B cell (primary cell): ENCODE data around the gene MEGF8. TPM values are rescaled to one million over a fixed set of nuclear protein-coding genes. Genes with fewer than 3 reads are reported as not detected.

Source experiments
- ATAC-seq: fragments of 200-7000 bp; cut with Tn5 transposase; one replicate; pipeline ENCODE4 v1.10.0; 2021; ENCODE audit warnings: low read depth, mild to moderate bottlenecking, moderate number of reproducible peaks, moderate library complexity
- CTCF ChIA-PET: fragments of 350-600 bp; sonication (Branson Sonifier 250); formaldehyde crosslinking; loops from one replicate; lab custom pipeline; 2021; ENCODE audit warnings: antibody characterized with exemption, inconsistent platforms; lab: Charles Lee
- POLR2A ChIA-PET: fragments of 350-600 bp; sonication (Branson Sonifier 250); formaldehyde crosslinking; loops from one replicate; lab custom pipeline; 2021; ENCODE audit warnings: antibody characterized with exemption; lab: Charles Lee
- DNase-seq: peaks from one replicate; pipeline ENCODE4 v3.0.0; 2013
- H2AFZ ChIP-seq: 2 replicates; pipeline ENCODE4 v1.6.1; 2012; ENCODE audit warnings: mild to moderate bottlenecking, low read depth, low read length; ENCODE audit not compliant: insufficient read depth, poor library complexity, severe bottlenecking
- H3K27ac ChIP-seq, 2 donors: 1 replicate in 1 of 2; 2 replicates in 1 of 2; pipeline ENCODE4 v1.5.1; 2012 to 2013; ENCODE audit warnings: low read length in 2 of 2, mild to moderate bottlenecking in 2 of 2, moderate library complexity in 1 of 2
- H3K27me3 ChIP-seq, 4 experiments: fragments of 200-600 bp in 1 of 4; sonication (generic) in 1 of 4; replicated peaks in 1 of 4; 1 replicate in 2 of 4; 2 replicates in 2 of 4; pipeline versions ENCODE4 v1.6.1 to v1.7.0; 2013 to 2016; ENCODE audit warnings: low read length in 3 of 4, mild to moderate bottlenecking in 2 of 4, mixed read lengths in 1 of 4, moderate library complexity in 1 of 4; ENCODE audit not compliant: insufficient read depth in 4 of 4, control insufficient read depth in 3 of 4; ENCODE audit errors: control extremely low read depth in 1 of 4
- H3K36me3 ChIP-seq, 2 experiments: replicated peaks in 1 of 2; 1 replicate in 1 of 2; 2 replicates in 1 of 2; pipeline versions ENCODE4 v1.6.1 to v1.7.1; 2013; ENCODE audit warnings: low read length in 1 of 2; ENCODE audit not compliant: insufficient read depth in 2 of 2, control insufficient read depth in 1 of 2; ENCODE audit errors: control extremely low read depth in 1 of 2, extremely low read depth in 1 of 2
- H3K4me1 ChIP-seq, 2 donors: fragments of 200-600 bp in 1 of 2; sonication (generic) in 1 of 2; 1 replicate in 1 of 2; 2 replicates in 1 of 2; pipeline versions ENCODE4 v1.5.1 to v1.6.1; 2013 to 2017; ENCODE audit warnings: low read length in 2 of 2; ENCODE audit not compliant: control insufficient read depth in 2 of 2, insufficient read depth in 2 of 2
- H3K4me2 ChIP-seq: replicated peaks from 2 replicates; pipeline ENCODE3; 2012; ENCODE audit warnings: mild to moderate bottlenecking, low read depth, low read length; ENCODE audit not compliant: poor library complexity, severe bottlenecking
- H3K4me3 ChIP-seq, 5 experiments: fragments of 200-600 bp in 1 of 5; sonication (generic) in 1 of 5; 1 replicate in 3 of 5; 2 replicates in 2 of 5; pipeline versions ENCODE4 v1.5.1 to v1.7.0; 2011 to 2016; ENCODE audit warnings: low read length in 4 of 5, mild to moderate bottlenecking in 4 of 5, low read depth in 2 of 5, control low read depth in 1 of 5, moderate library complexity in 1 of 5; ENCODE audit not compliant: insufficient read depth in 1 of 5; ENCODE audit errors: control extremely low read depth in 1 of 5, extremely low read depth in 1 of 5
- H3K79me2 ChIP-seq: fragments of 200-600 bp; sonication (generic); one replicate; pipeline ENCODE4 v1.6.0; 2016; ENCODE audit warnings: low read length; ENCODE audit not compliant: control insufficient read depth, insufficient read depth
- H3K9ac ChIP-seq: fragments of 200-600 bp; sonication (generic); 2 replicates; pipeline ENCODE4 v1.6.1; 2017; ENCODE audit warnings: mild to moderate bottlenecking, low read length, moderate library complexity
- H3K9me3 ChIP-seq, 3 donors: one replicate each; pipeline versions ENCODE4 v1.6.1 to v1.7.1; 2013; ENCODE audit warnings: low read length in 2 of 3; ENCODE audit not compliant: control insufficient read depth in 2 of 3, insufficient read depth in 1 of 3; ENCODE audit errors: control extremely low read depth in 1 of 3
- H4K20me1 ChIP-seq: 2 replicates; pipeline ENCODE4 v1.6.0; 2012; ENCODE audit warnings: mild to moderate bottlenecking, low read length; ENCODE audit not compliant: insufficient read depth, control insufficient read depth, poor library complexity, severe bottlenecking
- H3K27ac Mint-ChIP-seq: one replicate; pipeline ENCODE4 v1.8.0; 2021; ENCODE audit warnings: mixed read lengths
- H3K27me3 Mint-ChIP-seq: one replicate; pipeline ENCODE4 v1.8.0; 2021; ENCODE audit warnings: mixed read lengths
- H3K4me1 Mint-ChIP-seq: one replicate; pipeline ENCODE4 v1.8.0; 2021; ENCODE audit warnings: mixed read lengths
- H3K4me3 Mint-ChIP-seq: one replicate; pipeline ENCODE4 v1.8.0; 2021; ENCODE audit warnings: mixed read lengths
- H3K9me3 Mint-ChIP-seq: one replicate; pipeline ENCODE4 v1.8.0; 2022; ENCODE audit warnings: mixed read lengths; ENCODE audit not compliant: insufficient read depth
- CTCF ChIP-seq: fragments of 200-600 bp; IDR thresholded peaks from one replicate; pipeline ENCODE4 v1.8.0; 2022; ENCODE audit warnings: antibody characterized with exemption, mild to moderate bottlenecking
- EZH2 ChIP-seq: IDR thresholded peaks from 2 replicates; pipeline ENCODE4 v1.6.1; 2012; ENCODE audit warnings: borderline replicate concordance, low read depth, mild to moderate bottlenecking, moderate library complexity, low read length; ENCODE audit not compliant: insufficient read depth, poor library complexity, severe bottlenecking
- WGBS: methylation state at CpG from one replicate; pipeline ENCODE4 v1.1.5; 2013; ENCODE audit warnings: missing lambda C conversion rate; ENCODE audit not compliant: insufficient coverage; 5-methylcytosine and 5-hydroxymethylcytosine counted together
- intact Hi-C: fragments of 100-400 bp; cut with micrococcal nuclease; formaldehyde crosslinking; loops from one replicate; pipeline ENCODE4 v1.10.0; 2022
- polyA plus RNA-seq: library from polyadenylated mRNA; depleted of rRNA; stranded (reverse); fragments of >200 nt; gene quantifications from 2 replicates; pipeline ENCODE4 v1.2.3, GENCODE V29; 2012
- total RNA-seq, 2 donors: library from RNA; stranded (reverse); fragments of 120-200 nt in 1 of 2; gene quantifications; 1 replicate in 1 of 2; 2 replicates in 1 of 2; pipeline versions ENCODE4 v1.2.3 to v1.2.4, GENCODE V29; 2013 to 2022

MEGF8 gene
- total and polyA plus RNA-seq, 2 donors (not counting 1 experiment from before 2014, with no cell fraction given): 8.2 to 26.5 TPM

- 96% methylated on average over 16 of the region's 18 CpGs for WGBS
- Histone ChIP-seq H2AFZ (no peak overlapping the region), H3K36me3 (peaks cover 0 to 20% of the 10 kb centered on the region in 2 experiments), H3K27me3 (no peaks in the 10 kb centered on the region), H3K4me2 (no peak overlapping the region), H3K4me3 (no peak overlapping the region), H3K27ac (no peak overlapping the region), H3K9me3 (no peaks in the 10 kb centered on the region), H3K9ac (no peak overlapping the region), H3K4me1 (no peaks in the 10 kb centered on the region), H4K20me1 (no peaks in the 10 kb centered on the region), H3K79me2 (no peaks in the 10 kb centered on the region)
- peaks cover under 1% of the 10 kb centered on the region for H3K4me1 Mint-ChIP-seq
- ATAC-seq (no peak), DNase-seq (no peak)
- no peaks in the 10 kb centered on the region for H3K27me3 Mint-ChIP-seq
- H3K27ac Mint-ChIP-seq: no peak overlapping the region
- TF ChIP-seq CTCF (no peak), EZH2 (no peak)
- H3K9me3 Mint-ChIP-seq: no peaks in the 10 kb centered on the region
- intact Hi-C loops: no loop called here
- POLR2A ChIA-PET: no interaction called here
- CTCF ChIA-PET: interaction anchor here (0.7 kb wide), 1 partner anchor 156 kb away, joined by 3 read pairs; no protein-coding TSS in a partner anchor
- H3K4me3 Mint-ChIP-seq: no peak overlapping the region
Measured at GRCh38 chr19:42344336-42344893, 19.0 kb downstream of the MEGF8 start.

GRCh38 chr19:42345191-42345812 is 19.9 kb downstream of the MEGF8 start:
- intact Hi-C loops: no loop called here
- no peak for DNase-seq
- Histone ChIP-seq H2AFZ (no peak overlapping the region), H3K4me3 (no peak overlapping the region), H3K79me2 (no peaks in the 10 kb centered on the region), H3K9ac (no peak overlapping the region), H4K20me1 (no peaks in the 10 kb centered on the region), H3K27me3 (no peaks in the 10 kb centered on the region), H3K4me1 (no peaks in the 10 kb centered on the region), H3K27ac (no peak overlapping the region), H3K4me2 (no peak overlapping the region), H3K36me3 (peaks cover 0 to 20% of the 10 kb centered on the region in 2 experiments), H3K9me3 (no peaks in the 10 kb centered on the region)
- 100% methylated on average over 1 of the region's 6 CpGs for whole genome bisulfite sequencing
- ATAC-seq: no peak
- no peaks in the 10 kb centered on the region for H3K9me3 Mint-ChIP-seq
- no peak overlapping the region for H3K27ac Mint-ChIP-seq
- H3K4me1 Mint-ChIP-seq: no peaks in the 10 kb centered on the region
- CTCF ChIA-PET: interaction anchor here (0.7 to 1.3 kb wide), 2 partner anchors 93 to 157 kb away, joined by 3 read pairs; no protein-coding TSS in a partner anchor
- H3K27me3 Mint-ChIP-seq: no peaks in the 10 kb centered on the region
- POLR2A ChIA-PET: no interaction called here
- H3K4me3 Mint-ChIP-seq: no peak overlapping the region
- TF ChIP-seq EZH2 (no peak), CTCF (no peak)
